Stimulated activated naive B cell treated with anti-CD40 and anti-IgM and Interleukin-4, amounts not matched to agents 10 μg/mL and 1 μg/mL and 100 μg/mL, for 72 hours (primary cell): ENCODE results near the gene CD59.

Experiments used
- ATAC-seq, 2 donors: fragments of 150-1000 bp; cut with Tn5 transposase; replicated peaks; 2 replicates each; pipeline ENCODE4 v1.10.0; 2021; ENCODE audit warnings: moderate library complexity in 1 of 2
- DNase-seq: peaks from one replicate; pipeline ENCODE4 v3.0.0; 2021
- H3K27ac Mint-ChIP-seq: one replicate; pipeline ENCODE4 v1.8.0; 2022; ENCODE audit warnings: mild to moderate bottlenecking, mixed read lengths
- H3K27me3 Mint-ChIP-seq, 2 donors: one replicate each; pipeline ENCODE4 v1.8.0; 2022; ENCODE audit warnings: mixed read lengths in 2 of 2
- H3K36me3 Mint-ChIP-seq, 2 donors: one replicate each; pipeline ENCODE4 v1.8.0; 2022; ENCODE audit warnings: mixed read lengths in 2 of 2, mild to moderate bottlenecking in 1 of 2
- H3K4me1 Mint-ChIP-seq, 2 donors: one replicate each; pipeline ENCODE4 v1.8.0; 2022; ENCODE audit warnings: mixed read lengths in 2 of 2, mild to moderate bottlenecking in 1 of 2
- H3K4me3 Mint-ChIP-seq, 2 donors: one replicate each; pipeline ENCODE4 v1.8.0; 2022; ENCODE audit warnings: mild to moderate bottlenecking in 2 of 2, mixed read lengths in 2 of 2, moderate library complexity in 1 of 2
- H3K9me3 Mint-ChIP-seq, 2 donors: one replicate each; pipeline ENCODE4 v1.8.0; 2022; ENCODE audit warnings: mixed read lengths in 2 of 2, mild to moderate bottlenecking in 1 of 2

CD59 gene

DNA sequence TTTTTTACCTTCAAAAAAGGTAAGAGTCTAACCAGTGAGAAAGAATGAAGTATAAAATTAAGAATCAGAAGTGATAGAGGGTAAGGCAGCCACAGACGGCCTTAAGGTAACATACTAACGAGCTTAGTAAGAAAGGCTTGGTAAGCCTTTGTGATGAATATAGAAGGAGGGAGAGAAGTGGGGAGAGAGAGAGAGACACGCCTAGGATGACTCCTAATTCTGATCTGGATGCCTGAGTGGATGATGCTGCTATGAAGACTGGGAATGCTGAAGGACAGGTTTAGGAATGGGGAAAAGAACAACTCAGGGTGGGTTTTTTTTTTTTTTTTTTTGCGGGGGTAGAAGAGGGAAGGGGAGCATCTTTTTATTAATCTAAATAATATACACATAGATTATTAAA, 33.3 kb upstream of the CD59 start:
- peaks cover 29 to 31% of the 10 kb centered on the region in 2 donors for H3K36me3 Mint-ChIP-seq
- H3K27ac Mint-ChIP-seq: no peak overlapping the region
- DNase-seq: no peak
- H3K4me1 Mint-ChIP-seq: peaks cover 14 to 21% of the 10 kb centered on the region in 2 donors
- no peaks in the 10 kb centered on the region for H3K9me3 Mint-ChIP-seq
- no peaks in the 10 kb centered on the region for H3K27me3 Mint-ChIP-seq
- no peak overlapping the region for H3K4me3 Mint-ChIP-seq
- ATAC-seq: no peak

GRCh38 chr11:33767624-33768023, 31.4 kb upstream of the CD59 start:
- ATAC-seq (no peak), DNase-seq (no peak)
- H3K36me3 Mint-ChIP-seq: peaks cover 38 to 48% of the 10 kb centered on the region in 2 donors
- H3K27ac Mint-ChIP-seq: no peak overlapping the region
- H3K4me1 Mint-ChIP-seq: peaks cover 6 to 10% of the 10 kb centered on the region in 2 donors
- H3K4me3 Mint-ChIP-seq: no peak overlapping the region
- no peaks in the 10 kb centered on the region for H3K27me3 Mint-ChIP-seq
- no peaks in the 10 kb centered on the region for H3K9me3 Mint-ChIP-seq

DNA sequence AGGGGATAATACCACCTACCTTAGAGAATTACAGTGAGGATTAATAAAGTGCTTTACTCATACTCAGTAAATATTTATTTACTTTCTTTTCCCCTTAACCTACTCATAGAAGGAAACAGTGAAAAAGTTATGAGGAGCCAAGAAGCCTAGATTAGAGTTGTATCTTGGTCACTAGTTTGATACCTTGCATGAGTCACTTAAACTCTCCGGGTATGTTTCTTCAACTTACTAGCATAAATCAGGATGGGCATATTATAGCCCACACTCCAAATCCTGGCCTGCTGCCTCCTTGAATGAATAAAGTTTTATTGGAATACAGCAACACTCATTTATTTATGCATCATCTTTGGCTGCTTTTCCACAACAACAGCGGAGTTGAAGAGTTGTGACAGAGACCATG, 29.9 kb upstream of the CD59 start:
- Mint-ChIP-seq H3K36me3 (peaks cover 43 to 51% of the 10 kb centered on the region in 2 donors), H3K27me3 (no peaks in the 10 kb centered on the region), H3K9me3 (no peaks in the 10 kb centered on the region), H3K4me1 (peaks cover 6 to 7% of the 10 kb centered on the region in 2 donors), H3K27ac (no peak overlapping the region), H3K4me3 (no peak overlapping the region)
- ATAC-seq (no peak), DNase-seq (no peak)

DNA sequence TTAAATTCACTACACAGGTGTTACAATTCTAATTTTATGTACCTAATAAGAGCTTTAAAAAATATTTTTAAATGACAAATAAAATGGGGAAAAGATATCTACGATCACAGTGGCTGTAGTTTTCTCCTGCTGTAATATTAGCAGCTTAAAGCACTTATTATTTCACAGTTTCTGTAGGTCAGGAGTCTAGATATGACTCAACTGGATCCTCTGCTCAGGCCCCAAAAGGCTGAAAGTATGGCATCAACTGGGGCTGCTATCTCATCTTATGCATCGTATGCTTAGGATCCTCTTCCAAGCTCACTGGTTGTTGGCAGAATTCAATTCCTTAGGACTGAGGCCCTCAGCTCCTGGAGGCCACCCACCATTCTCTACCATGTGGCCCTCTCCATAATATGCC, 25.2 kb upstream of the CD59 start:
- Mint-ChIP-seq H3K4me3 (no peak overlapping the region), H3K9me3 (no peaks in the 10 kb centered on the region), H3K36me3 (peaks cover 45 to 51% of the 10 kb centered on the region in 2 donors), H3K27me3 (no peaks in the 10 kb centered on the region), H3K27ac (no peak overlapping the region), H3K4me1 (peaks cover 2 to 7% of the 10 kb centered on the region in 2 donors)
- ATAC-seq: peak in 1 of 2 donors; percentile 43
- DNase-seq: no peak

GRCh38 chr11:33753304-33753967, 17.2 kb upstream of the CD59 start:
- Mint-ChIP-seq H3K9me3 (no peaks in the 10 kb centered on the region), H3K27me3 (no peaks in the 10 kb centered on the region), H3K36me3 (peaks cover 11 to 15% of the 10 kb centered on the region in 2 donors), H3K4me1 (peaks cover 6 to 7% of the 10 kb centered on the region in 2 donors), H3K4me3 (no peak overlapping the region), H3K27ac (peak overlapping the region; percentile 33)
- DNase-seq: no peak
- peak; percentile 68 to 86 for ATAC-seq

DNA sequence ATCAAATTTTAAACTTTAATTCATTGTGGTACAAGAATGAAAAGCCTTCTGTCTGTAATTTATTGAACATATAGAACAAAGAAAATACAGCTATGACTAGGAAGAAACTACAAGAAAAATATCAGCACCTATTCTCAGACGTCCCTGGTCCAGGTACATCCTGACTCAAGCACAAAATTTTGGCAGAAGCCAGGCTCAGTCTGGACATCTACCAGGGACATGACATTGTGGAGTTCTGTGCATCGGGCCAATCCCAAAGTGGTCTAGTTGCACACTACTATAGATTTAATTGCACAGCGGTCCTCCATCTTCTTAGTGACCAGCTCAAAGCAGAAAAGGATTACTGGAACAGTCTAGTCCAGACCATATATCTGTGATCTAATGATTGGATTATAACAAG, 15.7 kb upstream of the CD59 start:
- no peak for DNase-seq
- Mint-ChIP-seq H3K4me1 (peaks cover 6 to 7% of the 10 kb centered on the region in 2 donors), H3K36me3 (peaks cover 12% of the 10 kb centered on the region in 2 donors), H3K9me3 (no peaks in the 10 kb centered on the region), H3K27me3 (no peaks in the 10 kb centered on the region), H3K4me3 (no peak overlapping the region), H3K27ac (no peak overlapping the region)
- ATAC-seq: no peak

DNA sequence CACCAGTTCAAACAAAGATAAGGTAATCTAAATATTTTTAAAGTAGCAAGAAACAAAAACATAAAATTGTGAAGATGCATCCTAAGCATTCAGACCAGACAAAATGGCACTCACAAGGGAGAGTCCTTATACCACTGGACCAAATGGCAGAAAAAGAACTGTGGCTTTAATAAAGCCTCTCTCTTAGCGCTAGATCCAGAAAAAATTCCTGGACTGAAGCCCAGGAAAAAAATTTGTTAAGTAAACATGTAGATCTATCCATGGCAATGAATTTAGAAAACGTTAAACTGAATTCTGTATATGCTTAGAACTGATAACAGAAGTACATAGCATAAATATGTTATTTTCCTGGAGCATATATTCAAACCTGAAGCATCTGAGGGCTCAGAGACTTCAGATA, 11.8 kb upstream of the CD59 start:
- H3K36me3 Mint-ChIP-seq: peaks cover 7 to 11% of the 10 kb centered on the region in 2 donors
- ATAC-seq (no peak), DNase-seq (no peak)
- no peak overlapping the region for H3K27ac Mint-ChIP-seq
- no peak overlapping the region for H3K4me3 Mint-ChIP-seq
- H3K9me3 Mint-ChIP-seq: no peaks in the 10 kb centered on the region
- H3K4me1 Mint-ChIP-seq: peaks cover 0 to under 1% of the 10 kb centered on the region in 2 donors
- no peaks in the 10 kb centered on the region for H3K27me3 Mint-ChIP-seq

- Mint-ChIP-seq H3K27me3 (no peaks in the 10 kb centered on the region), H3K4me3 (no peak overlapping the region), H3K9me3 (no peaks in the 10 kb centered on the region), H3K27ac (peak overlapping the region; percentile 60), H3K36me3 (peaks cover 5 to 9% of the 10 kb centered on the region in 2 donors), H3K4me1 (no peaks in the 10 kb centered on the region)
- ATAC-seq: no peak
- DNase-seq: no peak
These were observed 7.1 kb upstream of the CD59 start for GRCh38 chr11:33743291-33743690.

GRCh38 chr11:33742249-33742851, 6.1 kb upstream of the CD59 start:
- no peaks in the 10 kb centered on the region for H3K9me3 Mint-ChIP-seq
- H3K27me3 Mint-ChIP-seq: no peaks in the 10 kb centered on the region
- DNase-seq (no peak), ATAC-seq (peak in 1 of 2 donors; percentile 65)
- H3K27ac Mint-ChIP-seq: no peak overlapping the region
- no peaks in the 10 kb centered on the region for H3K4me1 Mint-ChIP-seq
- no peak overlapping the region for H3K4me3 Mint-ChIP-seq
- H3K36me3 Mint-ChIP-seq: peaks cover 5 to 7% of the 10 kb centered on the region in 2 donors

DNA sequence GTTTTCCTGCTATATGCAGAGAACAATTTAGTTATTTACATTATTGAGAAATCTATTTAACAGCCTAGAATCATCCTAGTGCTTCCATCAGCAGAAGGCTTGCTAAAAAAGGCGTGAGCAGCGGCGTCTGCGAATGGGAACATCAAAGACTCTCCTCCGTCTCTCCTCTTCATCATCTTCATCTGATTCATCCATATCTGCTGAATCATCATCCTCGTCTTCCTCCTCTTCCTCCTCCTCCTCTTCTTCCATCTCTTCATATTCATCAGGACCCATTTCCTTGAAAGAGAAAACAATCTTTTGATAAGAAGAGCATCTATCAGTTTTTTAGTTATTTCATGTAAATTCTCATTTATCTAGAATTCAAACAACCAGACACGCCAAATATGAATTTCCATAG, 5.6 kb upstream of the CD59 start:
- peaks cover 3% of the 10 kb centered on the region in 2 donors for H3K4me1 Mint-ChIP-seq
- DNase-seq: no peak
- H3K27me3 Mint-ChIP-seq: no peaks in the 10 kb centered on the region
- H3K9me3 Mint-ChIP-seq: no peaks in the 10 kb centered on the region
- H3K4me3 Mint-ChIP-seq: no peak overlapping the region
- H3K36me3 Mint-ChIP-seq: peaks cover 5 to 7% of the 10 kb centered on the region in 2 donors
- ATAC-seq: no peak
- H3K27ac Mint-ChIP-seq: no peak overlapping the region

DNA sequence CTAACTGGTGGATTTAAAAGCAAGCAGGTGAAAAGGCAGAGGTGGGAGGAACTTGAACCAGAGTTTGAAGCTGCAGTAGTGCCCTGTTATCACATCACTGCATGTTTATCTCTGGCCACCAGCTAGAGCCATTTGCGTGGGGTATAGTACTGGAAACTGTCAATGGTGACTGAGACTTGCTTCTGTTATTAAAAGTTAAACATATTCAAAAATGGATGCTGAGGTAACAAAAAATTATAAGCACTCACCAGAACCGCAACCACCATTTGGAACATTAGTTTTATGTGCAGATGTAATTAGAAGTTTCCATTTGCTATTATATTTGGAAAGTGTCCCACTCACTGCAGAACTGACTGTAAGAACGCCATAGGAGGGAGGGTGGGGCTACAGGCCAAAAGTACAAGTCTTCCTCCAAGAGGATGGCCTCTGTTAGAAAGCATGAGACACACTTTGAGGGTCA, 1.2 kb upstream of the CD59 start:
- Mint-ChIP-seq H3K27me3 (no peaks in the 10 kb centered on the region), H3K36me3 (peaks cover 9 to 11% of the 10 kb centered on the region in 2 donors), H3K9me3 (no peaks in the 10 kb centered on the region), H3K27ac (no peak overlapping the region), H3K4me3 (no peak overlapping the region), H3K4me1 (peaks cover 22 to 33% of the 10 kb centered on the region in 2 donors)
- no peak for DNase-seq
- ATAC-seq: no peak

GRCh38 chr11:33735271-33736147, 714 bp downstream of the CD59 start:
- DNase-seq (peak; percentile 69), ATAC-seq (peak; percentile 74 to 79)
- peaks cover 29 to 43% of the 10 kb centered on the region in 2 donors for H3K4me1 Mint-ChIP-seq
- H3K9me3 Mint-ChIP-seq: no peaks in the 10 kb centered on the region
- peak overlapping the region; percentile 92 for H3K27ac Mint-ChIP-seq
- no peaks in the 10 kb centered on the region for H3K27me3 Mint-ChIP-seq
- peak overlapping the region; percentile 87 to 90 for H3K4me3 Mint-ChIP-seq
- H3K36me3 Mint-ChIP-seq: peaks cover 9 to 13% of the 10 kb centered on the region in 2 donors

DNA sequence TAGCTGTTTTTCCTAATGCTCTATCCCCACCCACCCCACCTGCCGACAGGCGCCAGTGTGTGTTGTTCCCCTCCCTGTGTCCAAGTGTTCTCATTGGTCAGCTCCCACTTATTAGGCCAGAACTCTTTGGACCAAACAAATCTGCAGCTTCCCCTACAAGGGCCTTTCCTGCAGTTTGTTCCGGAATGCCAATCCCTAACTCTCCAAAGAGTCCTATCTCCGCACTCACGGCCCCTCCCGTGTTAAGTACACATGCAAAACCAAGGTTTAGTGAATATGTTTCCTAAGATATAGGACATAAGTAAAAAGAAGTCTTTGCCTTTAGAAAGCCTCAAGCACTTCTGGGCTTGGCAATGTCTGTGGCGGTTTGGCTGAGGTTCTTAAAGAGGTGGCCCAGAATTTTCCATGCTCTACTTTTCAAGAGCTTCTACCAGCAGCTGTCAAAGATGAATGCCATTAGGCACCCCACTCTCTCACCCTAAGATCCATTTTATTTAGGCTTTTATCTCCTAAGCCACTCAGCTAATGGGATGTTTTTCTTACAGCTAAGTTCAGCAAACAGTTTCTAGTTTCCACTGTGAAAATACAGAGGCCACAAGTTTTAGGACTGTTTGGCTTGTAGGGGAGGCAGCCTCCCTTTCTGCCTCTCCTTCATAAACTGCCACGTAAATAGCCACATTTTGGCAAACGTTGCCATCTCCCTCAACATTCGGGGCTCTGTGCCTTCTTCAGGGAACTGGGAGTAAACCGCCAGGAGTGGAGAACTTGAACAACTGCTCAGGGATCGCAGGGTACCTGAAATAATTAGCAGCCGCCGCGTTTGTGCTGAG, 1.6 kb downstream of the CD59 start:
- peaks cover 29 to 43% of the 10 kb centered on the region in 2 donors for H3K4me1 Mint-ChIP-seq
- peak overlapping the region; percentile 87 to 90 for H3K4me3 Mint-ChIP-seq
- peak overlapping the region; percentile 92 for H3K27ac Mint-ChIP-seq
- ATAC-seq (no peak), DNase-seq (no peak)
- no peaks in the 10 kb centered on the region for H3K9me3 Mint-ChIP-seq
- no peaks in the 10 kb centered on the region for H3K27me3 Mint-ChIP-seq
- peaks cover 9 to 13% of the 10 kb centered on the region in 2 donors for H3K36me3 Mint-ChIP-seq

DNA sequence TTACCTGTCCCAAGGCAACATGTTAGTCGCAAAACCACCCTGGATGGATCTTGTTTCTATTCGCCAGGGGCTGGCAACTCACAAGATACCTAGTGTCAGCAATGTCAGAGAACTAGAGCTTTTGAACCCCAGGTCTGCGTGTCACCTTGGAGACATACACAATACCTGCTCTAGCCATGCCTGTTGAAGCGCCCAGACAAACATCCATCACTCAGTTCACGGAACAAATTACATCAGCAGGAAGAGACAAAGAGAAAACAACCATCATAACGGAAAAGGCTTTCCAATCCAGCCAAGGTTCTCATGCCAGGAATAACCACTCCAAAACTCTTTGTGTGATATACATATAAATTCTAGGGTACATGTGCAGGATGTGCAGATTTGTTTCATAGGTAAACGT, 2.2 kb downstream of the CD59 start:
- ATAC-seq (no peak), DNase-seq (no peak)
- Mint-ChIP-seq H3K9me3 (no peaks in the 10 kb centered on the region), H3K36me3 (peaks cover 12 to 17% of the 10 kb centered on the region in 2 donors), H3K4me1 (peaks cover 31 to 43% of the 10 kb centered on the region in 2 donors), H3K27ac (no peak overlapping the region), H3K4me3 (no peak overlapping the region), H3K27me3 (no peaks in the 10 kb centered on the region)
